ENCODE results near the gene PCYT2.

Gene PCYT2

GRCh38 chr17:81879121-81879520 is 32.1 kb downstream of the PCYT2 start:
- Histone ChIP-seq H3K27me3 (replicated peaks; ENCODE audit: control insufficient read depth, insufficient read depth, low read length) (no peaks in the 10 kb centered on the region), H3K36me3 (ENCODE audit: control insufficient read depth, insufficient read depth, low read length) (peaks cover 5% of the 10 kb centered on the region), H3K4me3 (replicated peaks; ENCODE audit: low read depth, low read length) (no peak overlapping the region)
- no peak for DNase-seq (ENCODE audit: extremely low read depth, insufficient read length)
- no peak for TF ChIP-seq CTCF (IDR thresholded peaks at IDR 0.05; ENCODE audit: insufficient read depth, low read length, poor library complexity, severe bottlenecking)

- DNase-seq (ENCODE audit: extremely low read depth, insufficient read length) = no peak
- TF ChIP-seq CTCF (IDR thresholded peaks at IDR 0.05; ENCODE audit: insufficient read depth, low read length, poor library complexity, severe bottlenecking) = no peak
- no peak overlapping the region for H3K4me3 ChIP-seq (replicated peaks; ENCODE audit: low read depth, low read length)
- peaks cover 5% of the 10 kb centered on the region for H3K36me3 ChIP-seq (ENCODE audit: control insufficient read depth, insufficient read depth, low read length)
- H3K27me3 ChIP-seq (replicated peaks; ENCODE audit: control insufficient read depth, insufficient read depth, low read length) = no peaks in the 10 kb centered on the region
These were observed 32.9 kb downstream of the PCYT2 start for GRCh38 chr17:81878294-81878693.

GRCh38 chr17:81877569-81877968 is 33.6 kb downstream of the PCYT2 start:
- TF ChIP-seq CTCF (IDR thresholded peaks at IDR 0.05; ENCODE audit: insufficient read depth, low read length, poor library complexity, severe bottlenecking) = no peak
- no peak for DNase-seq (ENCODE audit: extremely low read depth, insufficient read length)
- Histone ChIP-seq H3K36me3 (ENCODE audit: control insufficient read depth, insufficient read depth, low read length) (peaks cover 5% of the 10 kb centered on the region), H3K4me3 (replicated peaks; ENCODE audit: low read depth, low read length) (no peak overlapping the region), H3K27me3 (replicated peaks; ENCODE audit: control insufficient read depth, insufficient read depth, low read length) (no peaks in the 10 kb centered on the region)

- peak; percentile 12 for TF ChIP-seq CTCF (IDR thresholded peaks at IDR 0.05; ENCODE audit: insufficient read depth, low read length, poor library complexity, severe bottlenecking)
- Histone ChIP-seq H3K4me3 (replicated peaks; ENCODE audit: low read depth, low read length) (peak overlapping the region; percentile 90), H3K36me3 (ENCODE audit: control insufficient read depth, insufficient read depth, low read length) (peaks cover 19% of the 10 kb centered on the region), H3K27me3 (replicated peaks; ENCODE audit: control insufficient read depth, insufficient read depth, low read length) (no peaks in the 10 kb centered on the region)
- peak; percentile 95 for DNase-seq (ENCODE audit: extremely low read depth, insufficient read length)
These were observed 39.6 kb downstream of the PCYT2 start for GRCh38 chr17:81871387-81872230.

GRCh38 chr17:81870981-81871386 is 40.2 kb downstream of the PCYT2 start, which contains the start of gene ARHGDIA:
TSS of gene ARHGDIA (minus strand) at chr17:81871337. CDS start at chr17:81869930, 1,407 bp downstream.
- H3K27me3 ChIP-seq (replicated peaks; ENCODE audit: control insufficient read depth, insufficient read depth, low read length) = no peaks in the 10 kb centered on the region
- DNase-seq (ENCODE audit: extremely low read depth, insufficient read length) = no peak
- no peak for TF ChIP-seq CTCF (IDR thresholded peaks at IDR 0.05; ENCODE audit: insufficient read depth, low read length, poor library complexity, severe bottlenecking)
- peaks cover 22% of the 10 kb centered on the region for H3K36me3 ChIP-seq (ENCODE audit: control insufficient read depth, insufficient read depth, low read length)
- H3K4me3 ChIP-seq (replicated peaks; ENCODE audit: low read depth, low read length) = peak within 1 kb of the TSS; percentile 90

Measured in GM06990 (cell line).